ENCODE results near the gene CLEC5A.

- peak in 1 of 4 experiments; percentile 0 for TF ChIP-seq CTCF (IDR thresholded peaks at IDR 0.05)
- TF ChIP-seq POLR2A (IDR thresholded peaks at IDR 0.05) = no peak
These were observed 29.9 kb upstream of the CLEC5A start for GRCh38 chr7:141976524-141977245.
